ENCODE measurements around the gene IVNS1ABP. TPM values are rescaled to one million over a fixed set of nuclear protein-coding genes. Genes with fewer than 3 reads are reported as not detected.

Gene IVNS1ABP
- total and polyA plus RNA-seq, 9 of the 15 experiments (the other 6 are each of a cell fraction or from before 2014, with no cell fraction given), result 30.6 to 126 (median 77.7) TPM

- H3K36me3 ChIP-seq (ENCODE audit: control insufficient read depth, insufficient read depth, low read length), result peaks cover 92% of the 10 kb centered on the region
- no peak for TF ChIP-seq HINFP (tag; conservative IDR thresholded peaks at IDR 0.05; ENCODE audit: low read depth)
- in situ Hi-C loops (cut with MboI), result no loop called here
These were observed 19.1 kb downstream of the IVNS1ABP start for GRCh38 chr1:185297982-185298381.

GRCh38 chr1:185295091-185295490 lies 22.0 kb downstream of the IVNS1ABP start:
- Histone ChIP-seq H3K9ac (ENCODE audit: insufficient read depth in 1 of 2, low read depth in 2 of 2, low read length in 2 of 2) (no peak overlapping the region), H2AFZ (ENCODE audit: low read depth, low read length) (no peak overlapping the region), H3K79me2 (ENCODE audit: control insufficient read depth, insufficient read depth, low read length) (no peaks in the 10 kb centered on the region), H4K20me1 (replicated peaks; ENCODE audit: control insufficient read depth, insufficient read depth, low read length) (no peaks in the 10 kb centered on the region), H3K9me1 (ENCODE audit: control insufficient read depth, insufficient read depth, low read length) (no peaks in the 10 kb centered on the region), H3K4me1 (replicated peaks in 1 of 2; ENCODE audit: control insufficient read depth in 2 of 2, insufficient read depth in 2 of 2, low read length in 2 of 2) (peaks cover 9 to 20% of the 10 kb centered on the region in 2 experiments; a peak in 3 of 5 replicates), H3K4me2 (ENCODE audit: insufficient read depth, low read length) (no peak overlapping the region), H3K4me3 (no peak overlapping the region), H3K27me3 (ENCODE audit: control insufficient read depth in 2 of 2, insufficient read depth in 2 of 2, low read length in 2 of 2) (no peaks in the 10 kb centered on the region), H3K27ac (ENCODE audit: extremely low read depth, low read depth, low read length) (no peak overlapping the region), H3K9me3 (replicated peaks; ENCODE audit: control insufficient read depth, insufficient read depth, low read depth, low read length) (no peaks in the 10 kb centered on the region), H3K36me3 (ENCODE audit: control insufficient read depth, insufficient read depth, low read length) (peaks cover 63% of the 10 kb centered on the region)
- no peak for TF ChIP-seq ADNP (tag; IDR thresholded peaks at IDR 0.05)
- no peak for TF ChIP-seq EGR1 (conservative IDR thresholded peaks at IDR 0.05)
- no peak for ATAC-seq
- no TSS peak for BruUV-seq (replicated peaks)
- intact Hi-C loops (cut with micrococcal nuclease), result no loop called here
- CTCF ChIA-PET (ENCODE audit: low intra/inter-chr PET ratio), result interaction anchor here (0.6 kb wide), 1 partner anchor 205 kb away, joined by 3 read pairs; no protein-coding TSS in a partner anchor
- no peak for DNase-seq (ENCODE audit: extremely low read depth in 1 of 4, low spot score in 3 of 4)
- no peak for FAIRE-seq
- in situ Hi-C loops (cut with MboI), result no loop called here
- POLR2A ChIA-PET, result interaction anchor here (0.7 kb wide), 1 partner anchor 260 kb away, joined by 3 read pairs; no protein-coding TSS in a partner anchor

More at GRCh38 chr1:185297982-185298381, 19.1 kb downstream of the IVNS1ABP start:
- intact Hi-C loops (cut with micrococcal nuclease), result no loop called here
- no peak for FAIRE-seq
- 93% methylated on average over 2 of the region's 2 CpGs for WGBS (ENCODE audit: insufficient coverage, low coverage, missing lambda C conversion rate)
- CTCF ChIA-PET (ENCODE audit: low intra/inter-chr PET ratio), result no interaction called here
- no peak overlapping the region for H2AFZ ChIP-seq (ENCODE audit: low read depth, low read length)
- no peak for ATAC-seq
- H3K27ac ChIP-seq (ENCODE audit: extremely low read depth, low read depth, low read length), result no peak overlapping the region
- POLR2A ChIA-PET, result interaction anchor here (1.0 kb wide), 1 partner anchor 20 kb away, joined by 4 read pairs; the partner anchor contains the start of gene IVNS1ABP
- no peak overlapping the region for H3K4me3 ChIP-seq
- no peaks in the 10 kb centered on the region for H3K9me3 ChIP-seq (replicated peaks; ENCODE audit: control insufficient read depth, insufficient read depth, low read depth, low read length)
- no peaks in the 10 kb centered on the region for H4K20me1 ChIP-seq (replicated peaks; ENCODE audit: control insufficient read depth, insufficient read depth, low read length)
- H3K27me3 ChIP-seq (ENCODE audit: control insufficient read depth in 2 of 2, insufficient read depth in 2 of 2, low read length in 2 of 2), result no peaks in the 10 kb centered on the region
- BruUV-seq (replicated peaks), result no TSS peak
- no peak overlapping the region for H3K9ac ChIP-seq (ENCODE audit: insufficient read depth in 1 of 2, low read depth in 2 of 2, low read length in 2 of 2)
- H3K4me2 ChIP-seq (ENCODE audit: insufficient read depth, low read length), result no peak overlapping the region
- H3K79me2 ChIP-seq (ENCODE audit: control insufficient read depth, insufficient read depth, low read length), result no peaks in the 10 kb centered on the region
- peaks cover 0 to 6% of the 10 kb centered on the region in 2 experiments; a peak in 1 of 5 replicates for H3K4me1 ChIP-seq (replicated peaks in 1 of 2; ENCODE audit: control insufficient read depth in 2 of 2, insufficient read depth in 2 of 2, low read length in 2 of 2)
- no peak for DNase-seq (ENCODE audit: extremely low read depth in 1 of 4, low spot score in 3 of 4)
- no peaks in the 10 kb centered on the region for H3K9me1 ChIP-seq (ENCODE audit: control insufficient read depth, insufficient read depth, low read length)
